Esophagus muscularis mucosa (tissue), 4 donors: ENCODE measurements around the gene MLN. TPM values are rescaled to one million over a fixed set of nuclear protein-coding genes. Genes with fewer than 3 reads are reported as not detected.

ENCODE experiments used
- DNase-seq: peaks from one replicate; pipeline ENCODE4 v3.0.0-alpha.2; 2017; ENCODE audit errors: extremely low spot score
- H3K27ac ChIP-seq, 4 donors: fragments of 200-600 bp; sonication (generic); replicated peaks in 1 of 4; 1 replicate in 3 of 4; 2 replicates in 1 of 4; pipeline ENCODE4 v1.5.1; 2016 to 2019; ENCODE audit warnings: mild to moderate bottlenecking in 1 of 4
- H3K27me3 ChIP-seq, 4 donors: fragments of 200-600 bp; sonication (generic); one replicate each; pipeline versions ENCODE4 v1.5.1 to v1.6.0; 2016 to 2019
- H3K36me3 ChIP-seq, 4 donors: fragments of 200-600 bp; sonication (generic); one replicate each; pipeline ENCODE4 v1.5.1; 2016 to 2019
- H3K4me1 ChIP-seq, 4 donors: fragments of 200-600 bp; sonication (generic); one replicate each; pipeline ENCODE4 v1.5.1; 2016 to 2019
- H3K4me3 ChIP-seq, 4 donors: fragments of 200-600 bp; sonication (generic); 1 replicate in 2 of 4; 2 replicates in 2 of 4; pipeline ENCODE4 v1.5.1; 2016 to 2019; ENCODE audit warnings: mild to moderate bottlenecking in 4 of 4, moderate library complexity in 1 of 4
- H3K9me3 ChIP-seq, 4 donors: fragments of 200-600 bp; sonication (generic); 1 replicate in 3 of 4; 2 replicates in 1 of 4; pipeline ENCODE4 v1.5.1; 2016 to 2019
- EP300 ChIP-seq: sonication (generic); formaldehyde crosslinking; IDR thresholded peaks from one replicate; pipeline ENCODE4 v1.6.1; 2017; ENCODE audit warnings: antibody characterized with exemption
- POLR2A ChIP-seq: fragments of 450-650 bp; IDR thresholded peaks from one replicate; pipeline ENCODE4 v1.6.1; 2017; ENCODE audit warnings: antibody characterized with exemption, moderate library complexity, mild to moderate bottlenecking, low read depth
- POLR2AphosphoS5 ChIP-seq, 2 donors: sonication (generic); formaldehyde crosslinking; IDR thresholded peaks; one replicate each; pipeline ENCODE4 v1.6.1; 2017; ENCODE audit warnings: antibody characterized with exemption in 2 of 2
- WGBS: methylation state at CpG from one replicate; pipeline ENCODE4 v1.1.5; 2018; 5-methylcytosine and 5-hydroxymethylcytosine counted together
- intact Hi-C: fragments of 100-400 bp; cut with DNase I; formaldehyde crosslinking; loops from one replicate; pipeline ENCODE4 v1.15.1; 2023
- total RNA-seq, 4 donors: library from RNA; depleted of rRNA; stranded (reverse); fragments of >200 nt; gene quantifications; one replicate each; pipeline versions ENCODE4 v1.1.0 to v1.2.1, GENCODE V29; 2016
- TF ChIP-seq, protein P1 (sequence below), 3 experiments: fragments of 200-600 bp in 2 of 3; fragments of 450-650 bp in 1 of 3; sonication (generic) in 2 of 3; IDR thresholded peaks; one replicate each; pipeline ENCODE4 v1.5.1; 2017 to 2019; ENCODE audit warnings: antibody characterized with exemption in 3 of 3, mild to moderate bottlenecking in 2 of 3, moderate library complexity in 1 of 3

The MLN gene
- total RNA-seq, 4 donors from 2014 or later = not detected

DNA sequence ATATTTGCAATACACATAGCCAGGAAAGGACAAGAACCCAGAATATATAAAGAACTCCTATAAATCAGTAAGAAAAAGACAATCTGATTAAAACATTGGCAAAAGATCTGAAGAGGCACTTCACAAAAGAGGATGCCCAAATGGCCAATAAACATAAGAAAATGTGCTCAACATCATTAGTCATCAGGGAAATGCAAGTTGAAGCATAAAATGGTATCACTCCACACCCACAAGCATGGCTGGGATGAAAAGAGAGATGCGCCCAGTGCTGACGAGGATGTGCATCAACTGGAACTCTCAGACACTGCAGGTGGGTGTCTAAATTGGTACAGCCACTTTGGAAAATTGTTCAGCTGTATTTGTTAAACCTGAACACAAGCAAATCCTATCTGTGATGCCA is 42.4 kb upstream of the MLN start:
- H3K36me3 ChIP-seq = no peaks in the 10 kb centered on the region
- no peak overlapping the region for H3K4me3 ChIP-seq
- 100% methylated on average over 2 of the region's 2 CpGs for WGBS
- DNase-seq = no peak
- TF ChIP-seq POLR2A = no peak
- TF ChIP-seq EP300 = no peak
- TF ChIP-seq, protein P1, sequence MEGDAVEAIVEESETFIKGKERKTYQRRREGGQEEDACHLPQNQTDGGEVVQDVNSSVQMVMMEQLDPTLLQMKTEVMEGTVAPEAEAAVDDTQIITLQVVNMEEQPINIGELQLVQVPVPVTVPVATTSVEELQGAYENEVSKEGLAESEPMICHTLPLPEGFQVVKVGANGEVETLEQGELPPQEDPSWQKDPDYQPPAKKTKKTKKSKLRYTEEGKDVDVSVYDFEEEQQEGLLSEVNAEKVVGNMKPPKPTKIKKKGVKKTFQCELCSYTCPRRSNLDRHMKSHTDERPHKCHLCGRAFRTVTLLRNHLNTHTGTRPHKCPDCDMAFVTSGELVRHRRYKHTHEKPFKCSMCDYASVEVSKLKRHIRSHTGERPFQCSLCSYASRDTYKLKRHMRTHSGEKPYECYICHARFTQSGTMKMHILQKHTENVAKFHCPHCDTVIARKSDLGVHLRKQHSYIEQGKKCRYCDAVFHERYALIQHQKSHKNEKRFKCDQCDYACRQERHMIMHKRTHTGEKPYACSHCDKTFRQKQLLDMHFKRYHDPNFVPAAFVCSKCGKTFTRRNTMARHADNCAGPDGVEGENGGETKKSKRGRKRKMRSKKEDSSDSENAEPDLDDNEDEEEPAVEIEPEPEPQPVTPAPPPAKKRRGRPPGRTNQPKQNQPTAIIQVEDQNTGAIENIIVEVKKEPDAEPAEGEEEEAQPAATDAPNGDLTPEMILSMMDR (IDR thresholded peaks at IDR 0.05) = no peak
- TF ChIP-seq POLR2AphosphoS5 (IDR thresholded peaks at IDR 0.05) = no peak
- intact Hi-C loops = no loop called here
- peaks cover 0 to 24% (median 0%) of the 10 kb centered on the region in 4 donors for H3K27me3 ChIP-seq
- no peaks in the 10 kb centered on the region for H3K4me1 ChIP-seq
- H3K9me3 ChIP-seq = no peaks in the 10 kb centered on the region
- H3K27ac ChIP-seq = no peak overlapping the region

DNA sequence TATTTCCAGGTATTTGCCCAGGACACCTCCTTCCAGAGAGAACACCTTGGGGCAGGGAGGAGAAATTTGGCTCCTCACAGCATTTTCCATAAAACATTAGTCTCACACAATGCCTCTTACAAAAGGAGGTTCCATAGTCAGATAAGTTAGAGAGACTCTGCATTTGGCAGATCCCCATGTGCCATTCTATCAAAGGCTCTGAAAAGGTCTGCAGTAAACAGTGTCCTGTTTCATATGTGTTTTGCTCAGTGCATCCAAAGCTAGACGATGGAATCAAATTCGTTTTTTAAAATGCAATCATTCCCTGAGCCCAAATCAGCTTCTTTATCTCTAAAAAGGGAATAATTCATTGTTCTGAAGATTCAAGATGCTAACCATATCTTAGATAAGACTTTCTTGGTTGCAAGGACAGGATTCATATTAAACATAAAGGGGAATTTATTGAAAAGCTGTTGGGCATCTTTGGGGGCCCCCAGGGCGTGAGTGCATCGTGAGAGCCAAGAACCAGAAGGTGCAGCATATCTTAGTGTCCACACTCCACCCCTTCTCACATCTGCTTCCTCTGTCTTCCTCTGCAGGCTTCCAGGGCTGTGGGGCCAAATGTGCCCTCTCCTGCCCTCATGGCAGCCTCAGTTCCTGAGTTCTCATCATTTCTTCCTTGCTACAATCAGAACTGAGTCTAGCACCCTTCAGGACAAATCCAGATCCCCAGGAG is 41.4 kb upstream of the MLN start:
- intact Hi-C loops = no loop called here
- no peak for DNase-seq
- H3K36me3 ChIP-seq = no peaks in the 10 kb centered on the region
- peaks cover 0 to 14% (median 0%) of the 10 kb centered on the region in 4 donors for H3K27me3 ChIP-seq
- WGBS = 69% methylated on average over 4 of the region's 4 CpGs
- no peak for TF ChIP-seq POLR2A
- TF ChIP-seq EP300 = no peak
- TF ChIP-seq, protein P1 (IDR thresholded peaks at IDR 0.05) = no peak
- TF ChIP-seq POLR2AphosphoS5 (IDR thresholded peaks at IDR 0.05) = no peak
- no peaks in the 10 kb centered on the region for H3K9me3 ChIP-seq
- no peak overlapping the region for H3K4me3 ChIP-seq
- no peak overlapping the region for H3K27ac ChIP-seq
- H3K4me1 ChIP-seq = peaks cover 0 to 6% (median 4%) of the 10 kb centered on the region in 4 donors

DNA sequence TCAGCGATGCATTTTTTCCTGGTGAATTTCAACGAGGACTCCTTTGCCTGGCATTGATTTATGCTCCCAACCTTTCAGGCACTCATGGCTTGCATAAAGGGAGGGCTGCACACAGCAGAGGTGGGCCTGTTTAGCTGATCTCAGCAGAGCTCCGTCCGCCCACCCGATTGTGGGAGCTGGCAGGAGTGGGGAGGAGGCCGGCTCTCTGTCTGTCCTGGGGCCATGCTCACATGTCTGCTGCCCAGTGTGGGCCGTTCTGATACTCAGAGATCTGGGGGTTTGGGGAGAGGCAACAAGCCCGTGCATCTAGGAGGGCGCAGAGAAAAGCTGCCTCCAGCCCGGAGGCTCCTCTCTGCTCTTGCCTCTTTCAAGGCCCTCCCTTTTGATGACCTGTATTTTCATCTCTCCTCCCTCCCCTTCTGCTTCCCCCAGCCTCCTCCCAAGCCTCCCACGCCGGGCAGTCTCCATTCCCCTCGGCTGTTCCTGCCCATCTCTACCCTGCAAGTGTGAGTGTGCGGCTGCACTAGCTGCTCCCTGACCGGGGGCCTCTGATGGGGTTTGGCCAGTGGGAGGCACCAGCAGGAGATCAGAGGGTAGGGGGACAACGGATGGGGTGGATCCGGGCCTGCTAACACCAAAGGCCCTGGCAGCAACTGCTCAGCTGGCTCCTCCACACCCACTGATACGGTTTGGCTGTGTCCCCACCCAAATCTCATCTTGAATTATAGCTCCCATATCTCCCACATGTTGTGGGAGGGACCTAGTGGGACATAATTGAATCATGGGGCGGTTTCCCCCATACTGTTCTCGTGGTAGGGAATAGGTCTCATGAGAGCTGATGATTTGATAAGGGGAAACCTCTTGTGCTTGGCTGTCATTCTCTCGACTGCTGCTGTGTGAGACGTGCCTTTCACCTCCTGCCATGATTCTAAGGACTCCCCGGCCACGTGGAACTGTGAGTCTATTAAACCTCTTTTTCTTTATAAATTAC is 39.6 kb upstream of the MLN start:
- 70% methylated on average over 23 of the region's 24 CpGs for WGBS
- intact Hi-C loops = no loop called here
- no peak for TF ChIP-seq EP300
- TF ChIP-seq POLR2AphosphoS5 (IDR thresholded peaks at IDR 0.05) = no peak
- TF ChIP-seq POLR2A = no peak
- TF ChIP-seq, protein P1 (IDR thresholded peaks at IDR 0.05) = no peak
- H3K4me1 ChIP-seq = peaks cover 0 to 20% (median 12%) of the 10 kb centered on the region in 4 donors
- H3K36me3 ChIP-seq = no peaks in the 10 kb centered on the region
- H3K27ac ChIP-seq = no peak overlapping the region
- no peaks in the 10 kb centered on the region for H3K9me3 ChIP-seq
- no peak for DNase-seq
- peaks cover 0 to 5% (median 0%) of the 10 kb centered on the region in 4 donors for H3K27me3 ChIP-seq
- H3K4me3 ChIP-seq = no peak overlapping the region

DNA sequence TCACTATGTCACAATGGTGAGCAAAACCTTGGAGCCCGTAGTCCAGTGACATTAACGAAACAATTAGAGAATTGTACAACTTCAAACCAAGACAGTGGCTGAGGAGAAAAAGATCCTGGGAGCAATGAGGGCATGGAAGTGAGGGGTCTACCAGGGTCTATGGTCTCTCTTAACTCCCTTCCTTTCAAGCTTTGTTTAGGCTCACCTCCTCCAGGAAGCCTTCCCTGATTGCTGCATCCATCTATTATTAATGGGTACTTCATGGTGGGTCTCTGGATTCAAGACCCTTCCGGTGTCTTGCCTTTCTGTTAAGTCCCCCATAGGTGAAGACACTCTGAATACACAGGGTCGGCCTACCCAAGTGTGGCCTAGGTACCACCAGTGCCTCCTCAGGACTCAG is 38.1 kb upstream of the MLN start:
- intact Hi-C loops = no loop called here
- H3K4me1 ChIP-seq = peaks cover 0 to 27% (median 12%) of the 10 kb centered on the region in 4 donors
- no peak for DNase-seq
- no peaks in the 10 kb centered on the region for H3K36me3 ChIP-seq
- H3K9me3 ChIP-seq = peaks cover 0 to 6% (median 5%) of the 10 kb centered on the region in 4 donors
- TF ChIP-seq POLR2A = no peak
- no peak for TF ChIP-seq EP300
- TF ChIP-seq, protein P1 (IDR thresholded peaks at IDR 0.05) = no peak
- TF ChIP-seq POLR2AphosphoS5 (IDR thresholded peaks at IDR 0.05) = no peak
- 93% methylated on average over 4 of the region's 4 CpGs for WGBS
- H3K27ac ChIP-seq = no peak overlapping the region
- no peak overlapping the region for H3K4me3 ChIP-seq
- peaks cover 0 to 5% (median 0%) of the 10 kb centered on the region in 4 donors for H3K27me3 ChIP-seq
